Tibial artery (tissue), 4 donors: Measurements from ENCODE around the gene SFTPA1.
A peak's percentile ranks its signal among the peaks of the same experiment; 100 is the strongest.
"Not testable (repeated sequence)": the region's sequence is repeated elsewhere in the genome, so short reads cannot be mapped to it uniquely, and the experiment has no call there.

Experiments
- DNase-seq, 2 donors: peaks; one replicate each; pipeline ENCODE4 v3.0.0-alpha.2; 2019
- H3K27ac ChIP-seq, 2 donors: fragments of 200-600 bp; sonication (generic) in 1 of 2; 1 replicate in 1 of 2; 2 replicates in 1 of 2; pipeline ENCODE4 v1.5.1; 2018 to 2019; ENCODE audit warnings: mild to moderate bottlenecking in 1 of 2
- H3K27me3 ChIP-seq, 2 donors: fragments of 200-600 bp; sonication (generic) in 1 of 2; one replicate each; pipeline versions ENCODE4 v1.5.1 to v1.6.0; 2016 to 2019
- H3K36me3 ChIP-seq, 3 donors: fragments of 200-600 bp; sonication (generic) in 2 of 3; one replicate each; pipeline ENCODE4 v1.5.1; 2016 to 2019; ENCODE audit warnings: mild to moderate bottlenecking in 2 of 3
- H3K4me1 ChIP-seq, 4 donors: fragments of 200-600 bp; sonication (generic) in 2 of 4; 1 replicate in 3 of 4; 2 replicates in 1 of 4; pipeline ENCODE4 v1.5.1; 2016 to 2019
- H3K4me3 ChIP-seq, 2 donors: fragments of 200-600 bp; sonication (generic) in 1 of 2; 1 replicate in 1 of 2; 2 replicates in 1 of 2; pipeline ENCODE4 v1.5.1; 2018 to 2019; ENCODE audit warnings: mild to moderate bottlenecking in 2 of 2
- H3K9me3 ChIP-seq, 3 donors: fragments of 200-600 bp; sonication (generic) in 1 of 3; one replicate each; pipeline ENCODE4 v1.5.1; 2016 to 2019
- CTCF ChIP-seq, 2 experiments: fragments of 200-600 bp in 1 of 2; fragments of 450-650 bp in 1 of 2; IDR thresholded peaks; one replicate each; pipeline ENCODE4 v1.5.1; 2017 to 2019; ENCODE audit warnings: antibody characterized with exemption in 2 of 2, mild to moderate bottlenecking in 1 of 2, moderate library complexity in 1 of 2
- intact Hi-C: fragments of 100-400 bp; cut with DNase I; formaldehyde crosslinking; loops from one replicate; pipeline ENCODE4 v1.15.0; 2023; ENCODE audit warnings: low total_unique reads

The SFTPA1 gene

GRCh38 chr10:79610601-79611191, at the start of gene SFTPA1:
SFTPA1 (plus strand) TSS chr10:79610939; CDS start chr10:79611826, 887 bp downstream.
- Histone ChIP-seq H3K36me3 (no peaks in the 10 kb centered on the region), H3K4me1 (no peaks in the 10 kb centered on the region), H3K9me3 (no peaks in the 10 kb centered on the region), H3K27me3 (no peaks in the 10 kb centered on the region), H3K27ac (no peak within 1 kb of the TSS), H3K4me3 (no peak within 1 kb of the TSS)
- no peak for TF ChIP-seq CTCF (IDR thresholded peaks at IDR 0.05)
- intact Hi-C loops = no loop called here
- no peak for DNase-seq

- Histone ChIP-seq H3K27ac (no peak overlapping the region), H3K4me1 (peaks cover 0 to 6% (median 2%) of the 10 kb centered on the region in 4 donors), H3K4me3 (no peak overlapping the region), H3K27me3 (no peaks in the 10 kb centered on the region), H3K9me3 (no peaks in the 10 kb centered on the region), H3K36me3 (no peaks in the 10 kb centered on the region)
- no peak for DNase-seq
- no peak for TF ChIP-seq CTCF (IDR thresholded peaks at IDR 0.05)
- intact Hi-C loops = loop anchor here (10.0 kb wide), 1 partner anchor 374 kb away; no protein-coding TSS in a partner anchor
Observed at GRCh38 chr10:79561257-79561656, 49.5 kb upstream of the SFTPA1 start.

- peak; percentile 58 to 67 for TF ChIP-seq CTCF (IDR thresholded peaks at IDR 0.05)
- Histone ChIP-seq H3K27ac (no peak overlapping the region), H3K9me3 (no peaks in the 10 kb centered on the region), H3K4me3 (no peak overlapping the region), H3K27me3 (no peaks in the 10 kb centered on the region), H3K36me3 (no peaks in the 10 kb centered on the region), H3K4me1 (peaks cover 0 to 6% (median 2%) of the 10 kb centered on the region in 4 donors)
- DNase-seq = peak in 1 of 2 donors; percentile 53
- intact Hi-C loops = loop anchor here (10.0 kb wide), 1 partner anchor 373 kb away; no protein-coding TSS in a partner anchor
Observed at GRCh38 chr10:79562135-79562756, 48.5 kb upstream of the SFTPA1 start.

GRCh38 chr10:79563426-79563825, 47.3 kb upstream of the SFTPA1 start:
- Histone ChIP-seq H3K27ac (no peak overlapping the region), H3K4me3 (no peak overlapping the region), H3K27me3 (no peaks in the 10 kb centered on the region), H3K36me3 (no peaks in the 10 kb centered on the region), H3K9me3 (no peaks in the 10 kb centered on the region), H3K4me1 (peaks cover 0 to 6% (median 2%) of the 10 kb centered on the region in 4 donors)
- intact Hi-C loops = loop anchor here (10.0 kb wide), 1 partner anchor 371 kb away; no protein-coding TSS in a partner anchor
- no peak for DNase-seq
- TF ChIP-seq CTCF (IDR thresholded peaks at IDR 0.05) = no peak

GRCh38 chr10:79570624-79571023, 40.1 kb upstream of the SFTPA1 start:
- H3K27ac ChIP-seq, H3K36me3 ChIP-seq, H3K9me3 ChIP-seq, DNase-seq, H3K4me3 ChIP-seq, H3K27me3 ChIP-seq, intact Hi-C loops, H3K4me1 ChIP-seq: not testable (repeated sequence)

GRCh38 chr10:79579361-79579760, 31.4 kb upstream of the SFTPA1 start:
- intact Hi-C loops = no loop called here
- no peaks in the 10 kb centered on the region for H3K4me1 ChIP-seq
- H3K4me3 ChIP-seq = no peak overlapping the region
- no peaks in the 10 kb centered on the region for H3K27me3 ChIP-seq
- TF ChIP-seq CTCF (IDR thresholded peaks at IDR 0.05) = no peak
- H3K9me3 ChIP-seq = no peaks in the 10 kb centered on the region
- H3K36me3 ChIP-seq = no peaks in the 10 kb centered on the region
- no peak overlapping the region for H3K27ac ChIP-seq
- DNase-seq = no peak
